ENCODE results near the gene MS4A6E.

The MS4A6E gene

DNA sequence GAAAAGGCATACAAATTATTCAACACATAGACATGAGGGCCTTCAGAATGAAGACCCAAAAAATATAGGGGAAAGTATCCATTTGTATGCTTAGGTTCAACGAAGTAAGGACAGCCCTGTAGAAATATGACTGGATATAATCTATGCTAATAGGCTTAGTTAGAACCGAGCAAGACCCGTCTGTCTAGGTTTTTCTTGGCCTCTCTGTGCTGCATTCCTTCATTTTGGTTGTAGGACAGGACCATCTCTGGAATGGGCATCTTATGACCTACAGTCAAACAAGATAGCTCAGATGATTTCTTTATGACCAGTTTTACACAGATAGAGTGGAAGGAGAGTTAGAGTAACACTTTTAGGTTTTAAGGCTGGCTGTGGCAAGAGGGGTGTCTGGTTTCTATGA, 45.7 kb downstream of the MS4A6E start:
- TF ChIP-seq SPI1 (IDR thresholded peaks at IDR 0.05; ENCODE audit: borderline replicate concordance, low read depth) = no peak
- TF ChIP-seq, protein P1, sequence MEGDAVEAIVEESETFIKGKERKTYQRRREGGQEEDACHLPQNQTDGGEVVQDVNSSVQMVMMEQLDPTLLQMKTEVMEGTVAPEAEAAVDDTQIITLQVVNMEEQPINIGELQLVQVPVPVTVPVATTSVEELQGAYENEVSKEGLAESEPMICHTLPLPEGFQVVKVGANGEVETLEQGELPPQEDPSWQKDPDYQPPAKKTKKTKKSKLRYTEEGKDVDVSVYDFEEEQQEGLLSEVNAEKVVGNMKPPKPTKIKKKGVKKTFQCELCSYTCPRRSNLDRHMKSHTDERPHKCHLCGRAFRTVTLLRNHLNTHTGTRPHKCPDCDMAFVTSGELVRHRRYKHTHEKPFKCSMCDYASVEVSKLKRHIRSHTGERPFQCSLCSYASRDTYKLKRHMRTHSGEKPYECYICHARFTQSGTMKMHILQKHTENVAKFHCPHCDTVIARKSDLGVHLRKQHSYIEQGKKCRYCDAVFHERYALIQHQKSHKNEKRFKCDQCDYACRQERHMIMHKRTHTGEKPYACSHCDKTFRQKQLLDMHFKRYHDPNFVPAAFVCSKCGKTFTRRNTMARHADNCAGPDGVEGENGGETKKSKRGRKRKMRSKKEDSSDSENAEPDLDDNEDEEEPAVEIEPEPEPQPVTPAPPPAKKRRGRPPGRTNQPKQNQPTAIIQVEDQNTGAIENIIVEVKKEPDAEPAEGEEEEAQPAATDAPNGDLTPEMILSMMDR (IDR thresholded peaks at IDR 0.05; ENCODE audit: insufficient read depth, low read length) = no peak
- TF ChIP-seq, protein P2, sequence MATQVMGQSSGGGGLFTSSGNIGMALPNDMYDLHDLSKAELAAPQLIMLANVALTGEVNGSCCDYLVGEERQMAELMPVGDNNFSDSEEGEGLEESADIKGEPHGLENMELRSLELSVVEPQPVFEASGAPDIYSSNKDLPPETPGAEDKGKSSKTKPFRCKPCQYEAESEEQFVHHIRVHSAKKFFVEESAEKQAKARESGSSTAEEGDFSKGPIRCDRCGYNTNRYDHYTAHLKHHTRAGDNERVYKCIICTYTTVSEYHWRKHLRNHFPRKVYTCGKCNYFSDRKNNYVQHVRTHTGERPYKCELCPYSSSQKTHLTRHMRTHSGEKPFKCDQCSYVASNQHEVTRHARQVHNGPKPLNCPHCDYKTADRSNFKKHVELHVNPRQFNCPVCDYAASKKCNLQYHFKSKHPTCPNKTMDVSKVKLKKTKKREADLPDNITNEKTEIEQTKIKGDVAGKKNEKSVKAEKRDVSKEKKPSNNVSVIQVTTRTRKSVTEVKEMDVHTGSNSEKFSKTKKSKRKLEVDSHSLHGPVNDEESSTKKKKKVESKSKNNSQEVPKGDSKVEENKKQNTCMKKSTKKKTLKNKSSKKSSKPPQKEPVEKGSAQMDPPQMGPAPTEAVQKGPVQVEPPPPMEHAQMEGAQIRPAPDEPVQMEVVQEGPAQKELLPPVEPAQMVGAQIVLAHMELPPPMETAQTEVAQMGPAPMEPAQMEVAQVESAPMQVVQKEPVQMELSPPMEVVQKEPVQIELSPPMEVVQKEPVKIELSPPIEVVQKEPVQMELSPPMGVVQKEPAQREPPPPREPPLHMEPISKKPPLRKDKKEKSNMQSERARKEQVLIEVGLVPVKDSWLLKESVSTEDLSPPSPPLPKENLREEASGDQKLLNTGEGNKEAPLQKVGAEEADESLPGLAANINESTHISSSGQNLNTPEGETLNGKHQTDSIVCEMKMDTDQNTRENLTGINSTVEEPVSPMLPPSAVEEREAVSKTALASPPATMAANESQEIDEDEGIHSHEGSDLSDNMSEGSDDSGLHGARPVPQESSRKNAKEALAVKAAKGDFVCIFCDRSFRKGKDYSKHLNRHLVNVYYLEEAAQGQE (IDR thresholded peaks at IDR 0.05; ENCODE audit: insufficient replicate concordance, low read depth) = no peak
- Histone ChIP-seq H3K4me3 (replicated peaks; ENCODE audit: insufficient read depth, low read length) (no peak overlapping the region), H3K27me3 (ENCODE audit: insufficient read depth, poor library complexity, severe bottlenecking) (no peaks in the 10 kb centered on the region), H3K27ac (replicated peaks) (no peak overlapping the region)
- no peak for DNase-seq (ENCODE audit: low read depth in 1 of 2, low spot score in 1 of 2)

DNA sequence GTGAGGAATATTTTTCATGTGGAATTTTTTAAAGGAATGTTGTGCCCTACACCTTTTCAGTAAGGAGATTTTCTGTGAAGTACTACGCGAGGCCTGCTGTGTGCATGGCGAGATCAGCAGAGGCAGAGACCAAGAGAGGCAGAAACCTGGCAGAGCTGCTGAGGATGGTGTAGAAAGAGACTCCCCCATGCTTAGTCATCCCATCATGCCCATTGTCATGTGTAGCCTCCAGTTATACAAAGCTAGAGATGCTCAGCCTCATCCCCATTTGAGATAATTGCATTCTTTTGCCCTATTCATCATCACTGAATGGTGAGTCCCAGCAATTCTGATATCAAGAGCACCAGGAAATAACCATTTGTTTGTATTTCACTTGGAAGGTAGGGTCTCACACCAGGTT, 48.3 kb downstream of the MS4A6E start:
- no peaks in the 10 kb centered on the region for H3K27me3 ChIP-seq (ENCODE audit: insufficient read depth, poor library complexity, severe bottlenecking)
- no peak overlapping the region for H3K4me3 ChIP-seq (replicated peaks; ENCODE audit: insufficient read depth, low read length)
- no peak overlapping the region for H3K27ac ChIP-seq (replicated peaks)
- no peak for DNase-seq (ENCODE audit: low read depth in 1 of 2, low spot score in 1 of 2)
- no peak for TF ChIP-seq SPI1 (IDR thresholded peaks at IDR 0.05; ENCODE audit: borderline replicate concordance, low read depth)
- no peak for TF ChIP-seq POLR2AphosphoS5 (IDR thresholded peaks at IDR 0.05; ENCODE audit: low read depth)
- TF ChIP-seq GABPA (IDR thresholded peaks at IDR 0.05; ENCODE audit: low read depth) = no peak
- TF ChIP-seq, protein P2 (IDR thresholded peaks at IDR 0.05; ENCODE audit: insufficient replicate concordance, low read depth) = no peak
- TF ChIP-seq, protein P1 (IDR thresholded peaks at IDR 0.05; ENCODE audit: insufficient read depth, low read length) = no peak

GRCh38 chr11:60376601-60377000, 49.5 kb downstream of the MS4A6E start:
- DNase-seq (ENCODE audit: low read depth in 1 of 2, low spot score in 1 of 2) = no peak
- TF ChIP-seq GABPA (IDR thresholded peaks at IDR 0.05; ENCODE audit: low read depth) = no peak
- TF ChIP-seq SPI1 (IDR thresholded peaks at IDR 0.05; ENCODE audit: borderline replicate concordance, low read depth) = no peak
- TF ChIP-seq, protein P1 (IDR thresholded peaks at IDR 0.05; ENCODE audit: insufficient read depth, low read length) = no peak
- TF ChIP-seq, protein P2 (IDR thresholded peaks at IDR 0.05; ENCODE audit: insufficient replicate concordance, low read depth) = no peak
- TF ChIP-seq POLR2AphosphoS5 (IDR thresholded peaks at IDR 0.05; ENCODE audit: low read depth) = no peak
- H3K27me3 ChIP-seq (ENCODE audit: insufficient read depth, poor library complexity, severe bottlenecking) = no peaks in the 10 kb centered on the region
- no peak overlapping the region for H3K4me3 ChIP-seq (replicated peaks; ENCODE audit: insufficient read depth, low read length)
- no peak overlapping the region for H3K27ac ChIP-seq (replicated peaks)
